Measurements from ENCODE around the gene KLHL35. TPM values are rescaled to one million over a fixed set of nuclear protein-coding genes. Genes with fewer than 3 reads are reported as not detected.

Gene KLHL35
- total and polyA plus RNA-seq, 2 experiments from 2014 or later: 0.63 to 1.7 TPM

- Histone ChIP-seq H3K4me3 (no peak overlapping the region), H3K4me2 (peak overlapping the region; percentile 67), H3K36me3 (replicated peaks; ENCODE audit: insufficient read depth, low read depth) (no peaks in the 10 kb centered on the region), H3K27me3 (no peaks in the 10 kb centered on the region), H4K20me1 (ENCODE audit: insufficient read depth, poor library complexity, severe bottlenecking) (no peaks in the 10 kb centered on the region), H3K79me2 (no peaks in the 10 kb centered on the region), H2AFZ (peak overlapping the region; percentile 45), H3K27ac (no peak overlapping the region), H3K9me2 (replicated peaks; ENCODE audit: insufficient read depth) (no peaks in the 10 kb centered on the region), H3K9me3 (ENCODE audit: low read depth) (no peaks in the 10 kb centered on the region), H3K4me1 (ENCODE audit: insufficient read depth) (no peaks in the 10 kb centered on the region)
- TF ChIP-seq CTCF (IDR thresholded peaks at IDR 0.05; ENCODE audit: poor library complexity): no peak
- TF ChIP-seq EZH2phosphoT487 (IDR thresholded peaks at IDR 0.05; ENCODE audit: low read depth, severe bottlenecking, unreplicated experiment): no peak
- no peak for TF ChIP-seq EZH2 (IDR thresholded peaks at IDR 0.05; ENCODE audit: borderline replicate concordance)
- DNase-seq (ENCODE audit: low spot score): peak; percentile 59
- WGBS (ENCODE audit: low lambda C conversion rate, missing lambda C conversion rate): 43% methylated on average over 14 of the region's 16 CpGs
These were observed 42.1 kb upstream of the KLHL35 start for GRCh38 chr11:75474878-75475766.

GRCh38 chr11:75474240-75474639 lies 41.2 kb upstream of the KLHL35 start:
- Histone ChIP-seq H3K9me2 (replicated peaks; ENCODE audit: insufficient read depth) (no peaks in the 10 kb centered on the region), H3K4me2 (no peak overlapping the region), H3K79me2 (no peaks in the 10 kb centered on the region), H3K27ac (no peak overlapping the region), H2AFZ (no peak overlapping the region), H3K27me3 (no peaks in the 10 kb centered on the region), H3K36me3 (replicated peaks; ENCODE audit: insufficient read depth, low read depth) (no peaks in the 10 kb centered on the region), H3K4me3 (no peak overlapping the region), H3K9me3 (ENCODE audit: low read depth) (no peaks in the 10 kb centered on the region), H4K20me1 (ENCODE audit: insufficient read depth, poor library complexity, severe bottlenecking) (no peaks in the 10 kb centered on the region), H3K4me1 (ENCODE audit: insufficient read depth) (no peaks in the 10 kb centered on the region)
- no peak for DNase-seq (ENCODE audit: low spot score)
- WGBS (ENCODE audit: low lambda C conversion rate, missing lambda C conversion rate): 94% methylated on average over 1 of the region's 1 CpG
- TF ChIP-seq CTCF (IDR thresholded peaks at IDR 0.05; ENCODE audit: poor library complexity): no peak
- no peak for TF ChIP-seq EZH2 (IDR thresholded peaks at IDR 0.05; ENCODE audit: borderline replicate concordance)
- no peak for TF ChIP-seq EZH2phosphoT487 (IDR thresholded peaks at IDR 0.05; ENCODE audit: low read depth, severe bottlenecking, unreplicated experiment)

GRCh38 chr11:75473684-75474083 lies 40.7 kb upstream of the KLHL35 start:
- 73% methylated on average over 6 of the region's 6 CpGs for WGBS (ENCODE audit: low lambda C conversion rate, missing lambda C conversion rate)
- no peak overlapping the region for H3K4me3 ChIP-seq
- H4K20me1 ChIP-seq (ENCODE audit: insufficient read depth, poor library complexity, severe bottlenecking): no peaks in the 10 kb centered on the region
- no peaks in the 10 kb centered on the region for H3K4me1 ChIP-seq (ENCODE audit: insufficient read depth)
- H3K36me3 ChIP-seq (replicated peaks; ENCODE audit: insufficient read depth, low read depth): no peaks in the 10 kb centered on the region
- no peaks in the 10 kb centered on the region for H3K9me2 ChIP-seq (replicated peaks; ENCODE audit: insufficient read depth)
- no peaks in the 10 kb centered on the region for H3K79me2 ChIP-seq
- H3K27ac ChIP-seq: no peak overlapping the region
- no peak overlapping the region for H2AFZ ChIP-seq
- no peak for TF ChIP-seq EZH2phosphoT487 (IDR thresholded peaks at IDR 0.05; ENCODE audit: low read depth, severe bottlenecking, unreplicated experiment)
- TF ChIP-seq EZH2 (IDR thresholded peaks at IDR 0.05; ENCODE audit: borderline replicate concordance): no peak
- TF ChIP-seq CTCF (IDR thresholded peaks at IDR 0.05; ENCODE audit: poor library complexity): no peak
- H3K4me2 ChIP-seq: no peak overlapping the region
- no peaks in the 10 kb centered on the region for H3K9me3 ChIP-seq (ENCODE audit: low read depth)
- H3K27me3 ChIP-seq: no peaks in the 10 kb centered on the region
- no peak for DNase-seq (ENCODE audit: low spot score)
